HepG2 (cell line): Measurements from ENCODE around the gene GYS1. TPM values are rescaled to one million over a fixed set of nuclear protein-coding genes. Genes with fewer than 3 reads are reported as not detected.

ENCODE experiments used
- ATF1 ChIP-seq: IDR thresholded peaks from 2 replicates; pipeline ENCODE4 v1.6.1; 2016; ENCODE audit warnings: mild to moderate bottlenecking, control low read depth
- CBX5 ChIP-seq: sonication (generic); formaldehyde crosslinking; IDR thresholded peaks from 2 replicates; pipeline ENCODE4 v1.4.0; 2020; ENCODE audit warnings: missing genetic modification reagents, borderline replicate concordance
- ELF1 ChIP-seq: sonication (generic); formaldehyde crosslinking; IDR thresholded peaks from 2 replicates; pipeline ENCODE4 v1.4.0; 2020; ENCODE audit warnings: missing genetic modification reagents
- HOXA3 ChIP-seq: sonication (generic); formaldehyde crosslinking; IDR thresholded peaks from 2 replicates; pipeline ENCODE4 v1.5.0; 2020; ENCODE audit warnings: missing genetic modification reagents
- KDM5A ChIP-seq: fragments of 200-600 bp; sonication (generic); IDR thresholded peaks from 2 replicates; pipeline ENCODE4 v1.7.0; 2018; ENCODE audit warnings: antibody characterized with exemption, mild to moderate bottlenecking, low read length, borderline replicate concordance
- PREB ChIP-seq: sonication (generic); formaldehyde crosslinking; IDR thresholded peaks from 2 replicates; pipeline ENCODE4 v1.4.0; 2020; ENCODE audit warnings: missing genetic modification reagents
- RBM22 ChIP-seq: fragments of 200-400 bp; formaldehyde crosslinking; optimal IDR thresholded peaks from 2 replicates; pipeline ENCODE3; 2017; ENCODE audit warnings: mild to moderate bottlenecking, low read length, moderate library complexity
- SIN3A ChIP-seq: IDR thresholded peaks from 2 replicates; pipeline ENCODE4 v1.6.1; 2011; ENCODE audit warnings: low read depth, mild to moderate bottlenecking, control low read depth, low read length, borderline replicate concordance
- SP4 ChIP-seq: sonication (generic); formaldehyde crosslinking; IDR thresholded peaks from 2 replicates; pipeline ENCODE4 v1.8.1; 2023; ENCODE audit warnings: mild to moderate bottlenecking, missing genetic modification reagents
- THAP8 ChIP-seq: sonication (generic); formaldehyde crosslinking; IDR thresholded peaks from 2 replicates; pipeline ENCODE4 v1.5.1; 2020; ENCODE audit warnings: missing genetic modification reagents, mild to moderate bottlenecking, borderline replicate concordance
- ZBTB14 ChIP-seq: sonication (generic); formaldehyde crosslinking; IDR thresholded peaks from 2 replicates; pipeline ENCODE4 v1.4.0; 2020; ENCODE audit warnings: missing genetic modification reagents
- ZBTB7A ChIP-seq: sonication (generic); formaldehyde crosslinking; IDR thresholded peaks from 2 replicates; pipeline ENCODE4 v1.8.0; 2022; ENCODE audit warnings: mild to moderate bottlenecking, missing genetic modification reagents
- ZNF343 ChIP-seq: sonication (generic); formaldehyde crosslinking; IDR thresholded peaks from 2 replicates; pipeline ENCODE4 v1.4.0; 2020; ENCODE audit warnings: mild to moderate bottlenecking, missing genetic modification reagents
- ZNF354B ChIP-seq: sonication (generic); formaldehyde crosslinking; IDR thresholded peaks from 2 replicates; pipeline ENCODE4 v1.8.0; 2022; ENCODE audit warnings: mild to moderate bottlenecking, missing genetic modification reagents
- ZNF430 ChIP-seq: sonication (generic); formaldehyde crosslinking; IDR thresholded peaks from 2 replicates; pipeline ENCODE4 v1.9.0; 2021; ENCODE audit warnings: mild to moderate bottlenecking, missing genetic modification reagents
- ZNF616 ChIP-seq: sonication (generic); formaldehyde crosslinking; IDR thresholded peaks from 2 replicates; pipeline ENCODE4 v1.5.0; 2020; ENCODE audit warnings: low read depth, mild to moderate bottlenecking, missing genetic modification reagents
- ZSCAN29 ChIP-seq: sonication (generic); formaldehyde crosslinking; conservative IDR thresholded peaks from 2 replicates; pipeline ENCODE4 v1.4.0; 2020; ENCODE audit warnings: mild to moderate bottlenecking, missing genetic modification reagents
- polyA plus RNA-seq, 8 experiments: library from polyadenylated mRNA; depleted of rRNA in 3 of 8; stranded (reverse) in 7 of 8; unstranded in 1 of 8; fragments of >200 nt; fragmentation: Illumina TruSeq in 4 of 8; extraction: Trizol in 4 of 8; gene quantifications; 2 replicates each; pipeline versions ENCODE4 v1.2.1 to v1.2.3, GENCODE V29; 2011 to 2016; ENCODE audit warnings: low read depth in 4 of 8, missing spikeins in 1 of 8, mixed read lengths in 1 of 8; ENCODE audit not compliant: insufficient read depth in 1 of 8
- total RNA-seq, 5 experiments: library from RNA; depleted of rRNA; stranded (reverse); fragments of >200 nt; fragmentation: Illumina TruSeq; extraction: Trizol; gene quantifications; 2 replicates each; pipeline ENCODE4 v1.2.3, GENCODE V29; 2016; ENCODE audit warnings: low read depth in 1 of 5
- TF ChIP-seq, protein P1 (sequence below): sonication (generic); formaldehyde crosslinking; IDR thresholded peaks from 2 replicates; pipeline ENCODE4 v1.4.0; 2020; ENCODE audit warnings: missing genetic modification reagents, borderline replicate concordance
- TF ChIP-seq, protein P2 (sequence below): sonication (generic); formaldehyde crosslinking; conservative IDR thresholded peaks from 2 replicates; pipeline ENCODE4 v1.8.0; 2022; ENCODE audit warnings: low read depth, missing genetic modification reagents
- TF ChIP-seq, protein P3 (sequence below): sonication (generic); formaldehyde crosslinking; IDR thresholded peaks from 2 replicates; pipeline ENCODE4 v1.8.0; 2022; ENCODE audit warnings: missing genetic modification reagents, mild to moderate bottlenecking, inconsistent platforms, borderline replicate concordance
- TF ChIP-seq, protein P4 (sequence below): IDR thresholded peaks from 2 replicates; pipeline ENCODE4 v1.6.1; 2012; ENCODE audit warnings: inconsistent platforms

GYS1 gene
- total and polyA plus RNA-seq, 2 of the 13 experiments (the other 11 are each of a cell fraction or from before 2014, with no cell fraction given): 18.4 to 42.1 TPM

DNA sequence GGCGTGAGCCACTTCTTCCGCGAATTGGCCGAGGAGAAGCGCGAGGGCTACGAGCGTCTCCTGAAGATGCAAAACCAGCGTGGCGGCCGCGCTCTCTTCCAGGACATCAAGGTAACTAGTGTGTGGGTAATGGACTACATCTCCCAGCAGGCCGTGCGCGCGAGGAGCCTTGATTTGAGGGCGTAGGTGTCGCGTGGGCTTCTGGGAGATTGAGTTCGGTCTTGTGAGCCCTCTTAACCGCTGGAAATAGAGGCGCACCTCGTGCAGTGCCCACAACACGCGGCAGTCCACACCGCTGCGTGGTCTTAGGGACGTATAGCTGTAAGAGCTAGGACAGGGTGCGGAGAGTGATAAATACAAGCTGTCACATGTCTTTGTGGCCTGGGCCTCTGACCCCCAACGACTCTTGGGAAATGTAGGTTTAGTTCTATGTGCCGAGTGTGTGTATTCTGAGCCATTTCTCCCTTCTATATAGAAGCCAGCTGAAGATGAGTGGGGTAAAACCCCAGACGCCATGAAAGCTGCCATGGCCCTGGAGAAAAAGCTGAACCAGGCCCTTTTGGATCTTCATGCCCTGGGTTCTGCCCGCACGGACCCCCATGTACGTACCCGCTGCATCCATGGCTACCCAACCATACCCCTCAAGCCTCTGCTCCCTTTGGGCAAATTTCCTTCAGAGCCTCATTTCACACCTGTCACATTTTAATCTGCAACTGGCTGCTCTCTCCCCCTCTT, 27.1 kb downstream of the GYS1 start (continued):
- 0 out of 2 replicates have a peak, but pooled peaks have one; percentile 25 for TF ChIP-seq ZBTB14 (CRISPR knock-in tag)
- no peak for TF ChIP-seq ZNF354B (CRISPR knock-in tag)
- TF ChIP-seq CBX5 (CRISPR knock-in tag): 0 out of 2 replicates have a peak, but pooled peaks have one; percentile 27
- TF ChIP-seq SIN3A: no peak
- TF ChIP-seq, protein P1, sequence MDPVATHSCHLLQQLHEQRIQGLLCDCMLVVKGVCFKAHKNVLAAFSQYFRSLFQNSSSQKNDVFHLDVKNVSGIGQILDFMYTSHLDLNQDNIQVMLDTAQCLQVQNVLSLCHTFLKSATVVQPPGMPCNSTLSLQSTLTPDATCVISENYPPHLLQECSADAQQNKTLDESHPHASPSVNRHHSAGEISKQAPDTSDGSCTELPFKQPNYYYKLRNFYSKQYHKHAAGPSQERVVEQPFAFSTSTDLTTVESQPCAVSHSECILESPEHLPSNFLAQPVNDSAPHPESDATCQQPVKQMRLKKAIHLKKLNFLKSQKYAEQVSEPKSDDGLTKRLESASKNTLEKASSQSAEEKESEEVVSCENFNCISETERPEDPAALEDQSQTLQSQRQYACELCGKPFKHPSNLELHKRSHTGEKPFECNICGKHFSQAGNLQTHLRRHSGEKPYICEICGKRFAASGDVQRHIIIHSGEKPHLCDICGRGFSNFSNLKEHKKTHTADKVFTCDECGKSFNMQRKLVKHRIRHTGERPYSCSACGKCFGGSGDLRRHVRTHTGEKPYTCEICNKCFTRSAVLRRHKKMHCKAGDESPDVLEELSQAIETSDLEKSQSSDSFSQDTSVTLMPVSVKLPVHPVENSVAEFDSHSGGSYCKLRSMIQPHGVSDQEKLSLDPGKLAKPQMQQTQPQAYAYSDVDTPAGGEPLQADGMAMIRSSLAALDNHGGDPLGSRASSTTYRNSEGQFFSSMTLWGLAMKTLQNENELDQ (CRISPR knock-in tag): no peak
- TF ChIP-seq THAP8 (CRISPR knock-in tag): no peak
- TF ChIP-seq ZNF430 (CRISPR knock-in tag): peak; percentile 40; the same call in 1 of the 2 replicates
- no peak for TF ChIP-seq ZNF343 (CRISPR knock-in tag)
- TF ChIP-seq, protein P2, sequence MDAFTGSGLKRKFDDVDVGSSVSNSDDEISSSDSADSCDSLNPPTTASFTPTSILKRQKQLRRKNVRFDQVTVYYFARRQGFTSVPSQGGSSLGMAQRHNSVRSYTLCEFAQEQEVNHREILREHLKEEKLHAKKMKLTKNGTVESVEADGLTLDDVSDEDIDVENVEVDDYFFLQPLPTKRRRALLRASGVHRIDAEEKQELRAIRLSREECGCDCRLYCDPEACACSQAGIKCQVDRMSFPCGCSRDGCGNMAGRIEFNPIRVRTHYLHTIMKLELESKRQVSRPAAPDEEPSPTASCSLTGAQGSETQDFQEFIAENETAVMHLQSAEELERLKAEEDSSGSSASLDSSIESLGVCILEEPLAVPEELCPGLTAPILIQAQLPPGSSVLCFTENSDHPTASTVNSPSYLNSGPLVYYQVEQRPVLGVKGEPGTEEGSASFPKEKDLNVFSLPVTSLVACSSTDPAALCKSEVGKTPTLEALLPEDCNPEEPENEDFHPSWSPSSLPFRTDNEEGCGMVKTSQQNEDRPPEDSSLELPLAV (CRISPR knock-in tag): no peak
- TF ChIP-seq PREB: no peak
- TF ChIP-seq KDM5A: peak; percentile 65
- 0 out of 2 replicates have a peak, but pooled peaks have one; percentile 33 for TF ChIP-seq ZNF616 (CRISPR knock-in tag)
- TF ChIP-seq ELF1: 0 out of 2 replicates have a peak, but pooled peaks have one; percentile 5
- TF ChIP-seq, protein P3, sequence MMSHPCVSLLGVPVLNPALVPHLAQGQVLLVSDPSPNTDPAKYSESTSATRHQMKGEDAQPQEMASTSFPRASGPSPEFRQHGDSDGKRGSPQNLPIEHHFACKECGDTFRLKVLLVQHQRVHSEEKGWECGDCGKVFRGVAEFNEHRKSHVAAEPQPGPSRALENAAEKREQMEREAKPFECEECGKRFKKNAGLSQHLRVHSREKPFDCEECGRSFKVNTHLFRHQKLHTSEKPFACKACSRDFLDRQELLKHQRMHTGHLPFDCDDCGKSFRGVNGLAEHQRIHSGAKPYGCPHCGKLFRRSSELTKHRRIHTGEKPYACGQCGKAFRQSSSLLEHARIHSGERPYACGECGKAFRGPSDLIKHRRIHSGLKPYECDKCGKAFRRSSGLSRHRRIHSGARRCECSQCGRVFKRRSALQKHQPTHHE: no peak
- TF ChIP-seq ATF1 (CRISPR knock-in tag): no peak
- no peak; the same call in 1 of the 2 replicates for TF ChIP-seq ZSCAN29
- no peak for TF ChIP-seq ZBTB7A (CRISPR knock-in tag)
- TF ChIP-seq, protein P4, sequence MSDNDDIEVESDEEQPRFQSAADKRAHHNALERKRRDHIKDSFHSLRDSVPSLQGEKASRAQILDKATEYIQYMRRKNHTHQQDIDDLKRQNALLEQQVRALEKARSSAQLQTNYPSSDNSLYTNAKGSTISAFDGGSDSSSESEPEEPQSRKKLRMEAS: 0 out of 2 replicates have a peak, but pooled peaks have one; percentile 32
- peak; percentile 54; the same call in 1 of the 2 replicates for TF ChIP-seq SP4 (CRISPR knock-in tag)
- peak; percentile 92 for TF ChIP-seq RBM22
- peak; percentile 22; the same call in 1 of the 2 replicates for TF ChIP-seq HOXA3
